PFSK-1 (cell line): ENCODE measurements around the gene RAB39A.

Experiments
- FOXP2 ChIP-seq: optimal IDR thresholded peaks from 2 replicates; pipeline ENCODE3; 2011; ENCODE audit warnings: borderline replicate concordance, control low read depth, inconsistent platforms; ENCODE audit not compliant: insufficient read depth; ENCODE audit errors: extremely low read length, extremely low read depth
- POLR2AphosphoS5 ChIP-seq: IDR thresholded peaks from 2 replicates; pipeline ENCODE4 v1.6.1; 2012; ENCODE audit warnings: low read depth, mild to moderate bottlenecking, control low read depth, low read length, moderate library complexity
- REST ChIP-seq, 2 experiments: IDR thresholded peaks; 2 replicates each; pipeline versions ENCODE4 v1.6.1 to v1.8.0; 2011 to 2012; ENCODE audit warnings: low read depth in 2 of 2, low read length in 2 of 2, control low read depth in 1 of 2, inconsistent platforms in 1 of 2, mild to moderate bottlenecking in 1 of 2, moderate library complexity in 1 of 2; ENCODE audit not compliant: insufficient read depth in 1 of 2
- SIN3A ChIP-seq: IDR thresholded peaks from 2 replicates; pipeline ENCODE4 v1.6.1; 2012; ENCODE audit warnings: mild to moderate bottlenecking, low read length, moderate library complexity, borderline replicate concordance; ENCODE audit not compliant: insufficient read depth
- TAF1 ChIP-seq: IDR thresholded peaks from 2 replicates; pipeline ENCODE4 v1.6.1; 2012; ENCODE audit warnings: low read length, control low read depth, borderline replicate concordance; ENCODE audit not compliant: insufficient read depth

Gene RAB39A

GRCh38 chr11:107915229-107915628 is 13.0 kb upstream of the RAB39A start:
- TF ChIP-seq FOXP2: no peak
- no peak for TF ChIP-seq SIN3A
- TF ChIP-seq POLR2AphosphoS5: no peak

- TF ChIP-seq FOXP2: no peak
- no peak for TF ChIP-seq SIN3A
- peak in 1 of 2 experiments; percentile 47; a peak in 1 of 4 replicates for TF ChIP-seq REST (IDR thresholded peaks at IDR 0.05; ENCODE audit: insufficient read depth in 1 of 2, low read depth in 2 of 2, low read length in 2 of 2)
Measured at GRCh38 chr11:107916671-107917241, 11.5 kb upstream of the RAB39A start.

GRCh38 chr11:107921997-107922396 is 6.3 kb upstream of the RAB39A start:
- TF ChIP-seq SIN3A (no peak), TAF1 (no peak), POLR2AphosphoS5 (no peak), FOXP2 (no peak), REST (IDR thresholded peaks at IDR 0.05; ENCODE audit: insufficient read depth in 1 of 2, low read depth in 2 of 2, low read length in 2 of 2) (no peak)

- TF ChIP-seq SIN3A: no peak
- no peak for TF ChIP-seq REST (IDR thresholded peaks at IDR 0.05; ENCODE audit: insufficient read depth in 1 of 2, low read depth in 2 of 2, low read length in 2 of 2)
- no peak for TF ChIP-seq POLR2AphosphoS5
- TF ChIP-seq TAF1: no peak
- no peak for TF ChIP-seq FOXP2
Measured at GRCh38 chr11:107924306-107924705, 3.9 kb upstream of the RAB39A start.

GRCh38 chr11:107927559-107927958 is 689 bp upstream of the RAB39A start:
- TF ChIP-seq FOXP2 (no peak), TAF1 (no peak), POLR2AphosphoS5 (no peak), SIN3A (no peak), REST (IDR thresholded peaks at IDR 0.05; ENCODE audit: insufficient read depth in 1 of 2, low read depth in 2 of 2, low read length in 2 of 2) (no peak)
